Measurements from ENCODE around the gene TOPBP1. TPM values are rescaled to one million over a fixed set of nuclear protein-coding genes. Genes with fewer than 3 reads are reported as not detected.

The TOPBP1 gene
- total RNA-seq, 2 experiments from 2014 or later: 29.1 to 32.4 TPM

DNA sequence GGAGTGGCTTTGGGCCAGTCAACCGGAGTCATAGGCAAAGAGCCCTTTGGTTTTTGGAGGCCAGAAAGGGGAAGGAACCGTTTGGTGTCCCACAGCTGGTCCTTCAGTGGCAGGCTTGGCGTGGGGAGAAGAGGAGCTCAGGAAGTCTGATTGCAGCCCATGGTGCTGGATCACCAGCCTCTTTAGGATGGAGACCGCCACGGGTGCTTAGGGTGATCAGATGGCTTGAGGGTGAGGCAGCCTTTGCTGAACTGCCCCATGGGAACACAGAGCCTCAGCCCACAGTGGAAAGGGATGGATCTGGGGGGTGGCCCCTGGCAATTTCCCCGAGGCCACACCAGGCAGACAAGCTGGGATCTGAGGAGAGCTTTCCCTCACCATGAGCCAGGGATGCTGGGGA is 38.6 kb upstream of the TOPBP1 start:
- H3K27ac ChIP-seq (ENCODE audit: low read depth in 1 of 2, low read length in 2 of 2): no peak overlapping the region
- H3K27me3 ChIP-seq (ENCODE audit: control insufficient read depth in 1 of 2, insufficient read depth in 2 of 2, low read length in 2 of 2): peaks cover 0 to 5% of the 10 kb centered on the region in 2 experiments
- POLR2A ChIA-PET: no interaction called here
- CTCF ChIA-PET: no interaction called here
- no peak overlapping the region for H3K4me3 ChIP-seq (ENCODE audit: low read length)
- Mint-ChIP-seq H3K27me3 (peaks cover 23% of the 10 kb centered on the region), H3K27ac (no peak overlapping the region), H3K4me3 (no peak overlapping the region), H3K36me3 (ENCODE audit: low read depth) (no peaks in the 10 kb centered on the region), H3K9me3 (no peaks in the 10 kb centered on the region), H3K4me1 (ENCODE audit: low read depth) (no peaks in the 10 kb centered on the region)
- DNase-seq (no peak), ATAC-seq (ENCODE audit: poor library complexity) (no peak)
- no peaks in the 10 kb centered on the region for H3K36me3 ChIP-seq (ENCODE audit: insufficient read depth, low read length)
- peaks cover 0 to 4% of the 10 kb centered on the region in 2 experiments for H3K9me3 ChIP-seq (ENCODE audit: control insufficient read depth in 1 of 2, insufficient read depth in 1 of 2, low read length in 2 of 2)
- no peaks in the 10 kb centered on the region for H3K4me1 ChIP-seq (ENCODE audit: insufficient read depth, low read length)
- TF ChIP-seq, protein P1, sequence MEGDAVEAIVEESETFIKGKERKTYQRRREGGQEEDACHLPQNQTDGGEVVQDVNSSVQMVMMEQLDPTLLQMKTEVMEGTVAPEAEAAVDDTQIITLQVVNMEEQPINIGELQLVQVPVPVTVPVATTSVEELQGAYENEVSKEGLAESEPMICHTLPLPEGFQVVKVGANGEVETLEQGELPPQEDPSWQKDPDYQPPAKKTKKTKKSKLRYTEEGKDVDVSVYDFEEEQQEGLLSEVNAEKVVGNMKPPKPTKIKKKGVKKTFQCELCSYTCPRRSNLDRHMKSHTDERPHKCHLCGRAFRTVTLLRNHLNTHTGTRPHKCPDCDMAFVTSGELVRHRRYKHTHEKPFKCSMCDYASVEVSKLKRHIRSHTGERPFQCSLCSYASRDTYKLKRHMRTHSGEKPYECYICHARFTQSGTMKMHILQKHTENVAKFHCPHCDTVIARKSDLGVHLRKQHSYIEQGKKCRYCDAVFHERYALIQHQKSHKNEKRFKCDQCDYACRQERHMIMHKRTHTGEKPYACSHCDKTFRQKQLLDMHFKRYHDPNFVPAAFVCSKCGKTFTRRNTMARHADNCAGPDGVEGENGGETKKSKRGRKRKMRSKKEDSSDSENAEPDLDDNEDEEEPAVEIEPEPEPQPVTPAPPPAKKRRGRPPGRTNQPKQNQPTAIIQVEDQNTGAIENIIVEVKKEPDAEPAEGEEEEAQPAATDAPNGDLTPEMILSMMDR (IDR thresholded peaks at IDR 0.05): no peak
- intact Hi-C loops (cut with DNase I, micrococcal nuclease): no loop called here

DNA sequence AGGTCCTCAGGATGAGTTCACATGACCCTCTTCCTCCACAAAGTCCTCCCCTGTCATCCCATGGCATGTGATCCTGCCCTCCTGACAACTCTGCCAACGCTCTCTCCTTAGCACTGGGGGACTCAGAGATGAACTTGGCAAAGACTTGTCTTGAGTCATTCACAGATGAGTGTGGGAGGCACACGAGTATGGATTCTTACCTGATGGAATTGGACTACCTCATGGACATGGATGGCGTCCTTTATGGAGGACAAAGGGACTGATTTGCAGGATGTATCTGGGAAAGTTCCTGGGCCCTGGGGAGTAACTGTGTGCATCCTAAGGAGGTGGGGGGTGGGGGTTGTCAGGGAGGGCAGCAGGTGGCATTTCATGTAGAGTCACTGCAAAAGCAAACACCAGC is 38.2 kb upstream of the TOPBP1 start:
- no peaks in the 10 kb centered on the region for H3K36me3 Mint-ChIP-seq (ENCODE audit: low read depth)
- H3K36me3 ChIP-seq (ENCODE audit: insufficient read depth, low read length): no peaks in the 10 kb centered on the region
- TF ChIP-seq, protein P1 (IDR thresholded peaks at IDR 0.05): no peak
- H3K9me3 Mint-ChIP-seq: no peaks in the 10 kb centered on the region
- H3K9me3 ChIP-seq (ENCODE audit: control insufficient read depth in 1 of 2, insufficient read depth in 1 of 2, low read length in 2 of 2): peaks cover 0 to 4% of the 10 kb centered on the region in 2 experiments
- H3K27me3 Mint-ChIP-seq: peaks cover 21% of the 10 kb centered on the region
- no peak for DNase-seq
- no peak overlapping the region for H3K27ac Mint-ChIP-seq
- peaks cover 0 to 5% of the 10 kb centered on the region in 2 experiments for H3K27me3 ChIP-seq (ENCODE audit: control insufficient read depth in 1 of 2, insufficient read depth in 2 of 2, low read length in 2 of 2)
- H3K4me1 ChIP-seq (ENCODE audit: insufficient read depth, low read length): no peaks in the 10 kb centered on the region
- POLR2A ChIA-PET: no interaction called here
- H3K4me1 Mint-ChIP-seq (ENCODE audit: low read depth): no peaks in the 10 kb centered on the region
- no peak overlapping the region for H3K4me3 Mint-ChIP-seq
- intact Hi-C loops (cut with DNase I, micrococcal nuclease): no loop called here
- no peak overlapping the region for H3K4me3 ChIP-seq (ENCODE audit: low read length)
- no peak for ATAC-seq (ENCODE audit: poor library complexity)
- H3K27ac ChIP-seq (ENCODE audit: low read depth in 1 of 2, low read length in 2 of 2): no peak overlapping the region
- CTCF ChIA-PET: no interaction called here

DNA sequence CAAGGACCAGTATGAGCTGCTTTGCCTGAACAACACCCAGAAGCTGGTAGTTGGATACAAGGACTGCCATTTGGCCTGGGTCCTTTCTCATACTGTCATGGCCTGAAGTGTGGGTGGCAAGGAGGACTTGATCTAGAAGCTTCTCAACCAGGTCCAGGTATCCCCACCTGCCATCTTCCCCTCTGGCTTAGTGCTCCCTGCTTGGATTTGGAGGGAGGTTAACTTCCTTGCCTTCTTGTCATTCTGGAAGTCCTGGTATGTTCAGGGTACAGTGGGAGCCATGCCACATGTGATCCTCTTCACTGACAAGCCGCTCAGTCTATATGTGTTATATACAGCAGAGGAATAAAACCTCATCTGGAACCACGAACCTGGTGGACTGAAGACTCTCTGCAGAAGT is 37.7 kb upstream of the TOPBP1 start:
- H3K36me3 ChIP-seq (ENCODE audit: insufficient read depth, low read length): no peaks in the 10 kb centered on the region
- no peak overlapping the region for H3K27ac Mint-ChIP-seq
- H3K27me3 ChIP-seq (ENCODE audit: control insufficient read depth in 1 of 2, insufficient read depth in 2 of 2, low read length in 2 of 2): peaks cover 0 to 4% of the 10 kb centered on the region in 2 experiments
- no peak for ATAC-seq (ENCODE audit: poor library complexity)
- TF ChIP-seq, protein P1 (IDR thresholded peaks at IDR 0.05): no peak
- H3K4me1 Mint-ChIP-seq (ENCODE audit: low read depth): no peaks in the 10 kb centered on the region
- H3K4me3 Mint-ChIP-seq: no peak overlapping the region
- no peak overlapping the region for H3K4me3 ChIP-seq (ENCODE audit: low read length)
- POLR2A ChIA-PET: no interaction called here
- H3K27me3 Mint-ChIP-seq: peaks cover 18% of the 10 kb centered on the region
- H3K36me3 Mint-ChIP-seq (ENCODE audit: low read depth): no peaks in the 10 kb centered on the region
- H3K9me3 ChIP-seq (ENCODE audit: control insufficient read depth in 1 of 2, insufficient read depth in 1 of 2, low read length in 2 of 2): peaks cover 0 to 4% of the 10 kb centered on the region in 2 experiments
- no peak overlapping the region for H3K27ac ChIP-seq (ENCODE audit: low read depth in 1 of 2, low read length in 2 of 2)
- CTCF ChIA-PET: no interaction called here
- no peaks in the 10 kb centered on the region for H3K4me1 ChIP-seq (ENCODE audit: insufficient read depth, low read length)
- intact Hi-C loops (cut with DNase I, micrococcal nuclease): no loop called here
- H3K9me3 Mint-ChIP-seq: no peaks in the 10 kb centered on the region
- DNase-seq: no peak

Measured in CD4-positive, alpha-beta T cell (primary cell).